Peyer's patch (tissue), 4 donors: ENCODE results near the gene HHIPL1. TPM values are rescaled to one million over a fixed set of nuclear protein-coding genes. Genes with fewer than 3 reads are reported as not detected.

Source experiments
- total RNA-seq, 4 donors: library from RNA; depleted of rRNA; stranded (reverse); fragments of >200 nt; gene quantifications; one replicate each; pipeline ENCODE4 v1.1.0, GENCODE V29; 2016

Gene HHIPL1
- total RNA-seq, 4 donors from 2014 or later = 0.88 to 2.5 (median 1.0) TPM

Other genes with a start within 250 kb of the HHIPL1 start
- 100 to 1,000 TPM in 1 of 4 donors, 10 to 100 TPM in 3; 61.9 to 120 (median 68.8) TPM for gene SETD3, start 164.3 kb upstream of the HHIPL1 start, total RNA-seq
- gene CCNK, start 163.7 kb upstream of the HHIPL1 start, total RNA-seq = 10 to 100 TPM; 25.7 to 61.9 (median 37.0) TPM
- gene CCDC85C, start 40.9 kb upstream of the HHIPL1 start, total RNA-seq = 10 to 100 TPM; 19.8 to 98.1 (median 78.8) TPM
- 1 to 10 TPM in 1 of 4 donors, under 1 TPM in 1, not detected in 2; 0.13 to 2.5 TPM for gene CYP46A1, start 39.2 kb downstream of the HHIPL1 start, total RNA-seq
- 10 to 100 TPM; 12.3 to 32.2 (median 18.9) TPM for gene EML1, start 148.3 kb downstream of the HHIPL1 start, total RNA-seq